ENCODE data around the gene ACOT11. TPM values are rescaled to one million over a fixed set of nuclear protein-coding genes. Genes with fewer than 3 reads are reported as not detected.
"Not testable (repeated sequence)": the region's sequence is repeated elsewhere in the genome, so short reads cannot be mapped to it uniquely, and the experiment has no call there.

Gene ACOT11
- total RNA-seq, 1 experiment from 2014 or later = 5.0 TPM

GRCh38 chr1:54518489-54518888 is 29.5 kb upstream of the ACOT11 start:
- no peaks in the 10 kb centered on the region for H3K27me3 ChIP-seq (ENCODE audit: control insufficient read depth, insufficient read depth, low read length)
- H3K4me3 ChIP-seq (ENCODE audit: insufficient read depth, low read depth, low read length) = no peak overlapping the region
- no peak for DNase-seq
- H3K36me3 ChIP-seq (replicated peaks; ENCODE audit: control insufficient read depth, insufficient read depth, low read length) = no peaks in the 10 kb centered on the region; the same call in 1 of the 2 replicates

DNA sequence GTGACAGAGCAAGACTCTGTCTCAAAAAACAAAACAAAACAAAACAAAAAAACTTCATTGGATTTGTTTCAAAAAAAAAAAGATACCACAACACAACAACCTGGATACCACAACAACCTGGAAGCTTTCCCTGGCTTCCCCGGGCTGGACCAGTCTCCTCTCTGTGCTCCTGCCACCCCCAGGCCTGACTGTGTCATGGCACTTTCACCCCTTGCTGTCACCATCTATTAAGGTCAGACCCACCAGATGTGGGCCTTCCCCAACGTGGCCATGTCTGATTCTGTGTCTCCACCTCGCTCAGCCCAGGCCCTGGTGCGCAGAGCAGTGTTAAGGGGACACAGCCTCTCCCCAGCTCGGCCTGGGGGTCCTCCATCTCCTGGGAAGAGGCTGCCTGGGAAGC is 28.3 kb upstream of the ACOT11 start:
- DNase-seq = peak; percentile 90
- Histone ChIP-seq H3K4me3 (ENCODE audit: insufficient read depth, low read depth, low read length) (no peak overlapping the region), H3K27me3 (ENCODE audit: control insufficient read depth, insufficient read depth, low read length) (no peaks in the 10 kb centered on the region), H3K36me3 (replicated peaks; ENCODE audit: control insufficient read depth, insufficient read depth, low read length) (no peaks in the 10 kb centered on the region; the same call in 1 of the 2 replicates)

DNA sequence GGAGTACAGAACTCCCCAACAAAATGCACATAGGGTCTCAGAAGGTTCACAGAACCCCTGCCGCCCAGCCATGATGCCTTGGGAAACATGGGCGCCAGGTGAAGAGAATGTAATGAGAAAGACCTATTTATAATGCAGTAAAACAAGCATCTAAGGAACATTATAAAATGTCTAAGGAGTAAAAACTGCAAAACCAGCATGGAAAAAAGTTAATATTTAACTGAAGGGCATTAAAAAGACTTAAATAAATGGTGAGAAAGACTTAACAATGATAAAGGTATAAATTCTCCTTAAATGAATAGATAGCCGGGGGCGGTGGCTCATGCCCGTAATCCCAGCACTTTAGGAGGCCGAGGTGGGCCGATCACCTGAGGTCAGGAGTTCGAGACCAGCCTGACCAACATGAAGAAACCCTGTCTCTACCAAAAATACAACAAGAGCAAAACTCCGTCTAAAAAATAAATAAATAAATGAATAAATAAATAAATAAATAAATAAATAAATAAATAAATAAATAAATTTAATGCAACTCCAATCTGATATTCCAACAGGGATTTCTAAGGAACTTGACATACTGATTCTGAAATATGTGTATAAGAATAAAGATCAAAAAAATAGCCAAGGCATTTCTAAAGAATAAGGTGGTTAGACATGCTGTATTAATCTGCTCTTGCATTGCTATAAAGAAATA is 27.3 kb upstream of the ACOT11 start:
- no peaks in the 10 kb centered on the region for H3K27me3 ChIP-seq (ENCODE audit: control insufficient read depth, insufficient read depth, low read length)
- no peak overlapping the region for H3K4me3 ChIP-seq (ENCODE audit: insufficient read depth, low read depth, low read length)
- DNase-seq = no peak
- no peaks in the 10 kb centered on the region; the same call in 1 of the 2 replicates for H3K36me3 ChIP-seq (replicated peaks; ENCODE audit: control insufficient read depth, insufficient read depth, low read length)

GRCh38 chr1:54526565-54526964 is 21.5 kb upstream of the ACOT11 start:
- not testable (repeated sequence) for H3K4me3 ChIP-seq (ENCODE audit: insufficient read depth, low read depth, low read length); H3K27me3 ChIP-seq (ENCODE audit: control insufficient read depth, insufficient read depth, low read length); H3K36me3 ChIP-seq (replicated peaks; ENCODE audit: control insufficient read depth, insufficient read depth, low read length); DNase-seq

GRCh38 chr1:54528613-54529012 is 19.4 kb upstream of the ACOT11 start:
- no peaks in the 10 kb centered on the region for H3K27me3 ChIP-seq (ENCODE audit: control insufficient read depth, insufficient read depth, low read length)
- no peaks in the 10 kb centered on the region for H3K36me3 ChIP-seq (replicated peaks; ENCODE audit: control insufficient read depth, insufficient read depth, low read length)

GRCh38 chr1:54532033-54532432 is 16.0 kb upstream of the ACOT11 start:
- no peaks in the 10 kb centered on the region for H3K27me3 ChIP-seq (ENCODE audit: control insufficient read depth, insufficient read depth, low read length)
- H3K4me3 ChIP-seq (ENCODE audit: insufficient read depth, low read depth, low read length) = no peak overlapping the region
- no peak for DNase-seq
- H3K36me3 ChIP-seq (replicated peaks; ENCODE audit: control insufficient read depth, insufficient read depth, low read length) = no peaks in the 10 kb centered on the region

More at GRCh38 chr1:54528613-54529012, 19.4 kb upstream of the ACOT11 start:
- DNase-seq = no peak
- no peak overlapping the region for H3K4me3 ChIP-seq (ENCODE audit: insufficient read depth, low read depth, low read length)

GRCh38 chr1:54536656-54537055 is 11.4 kb upstream of the ACOT11 start:
- H3K36me3 ChIP-seq (replicated peaks; ENCODE audit: control insufficient read depth, insufficient read depth, low read length); H3K4me3 ChIP-seq (ENCODE audit: insufficient read depth, low read depth, low read length); DNase-seq; H3K27me3 ChIP-seq (ENCODE audit: control insufficient read depth, insufficient read depth, low read length): not testable (repeated sequence)

- Histone ChIP-seq H3K4me3 (ENCODE audit: insufficient read depth, low read depth, low read length) (no peak overlapping the region), H3K36me3 (replicated peaks; ENCODE audit: control insufficient read depth, insufficient read depth, low read length) (no peaks in the 10 kb centered on the region), H3K27me3 (ENCODE audit: control insufficient read depth, insufficient read depth, low read length) (no peaks in the 10 kb centered on the region)
- DNase-seq = no peak
Measured at GRCh38 chr1:54537611-54538010, 10.4 kb upstream of the ACOT11 start.

GRCh38 chr1:54538538-54538937 is 9.5 kb upstream of the ACOT11 start:
- Histone ChIP-seq H3K4me3 (ENCODE audit: insufficient read depth, low read depth, low read length) (no peak overlapping the region), H3K36me3 (replicated peaks; ENCODE audit: control insufficient read depth, insufficient read depth, low read length) (no peaks in the 10 kb centered on the region), H3K27me3 (ENCODE audit: control insufficient read depth, insufficient read depth, low read length) (no peaks in the 10 kb centered on the region)
- DNase-seq = no peak

DNA sequence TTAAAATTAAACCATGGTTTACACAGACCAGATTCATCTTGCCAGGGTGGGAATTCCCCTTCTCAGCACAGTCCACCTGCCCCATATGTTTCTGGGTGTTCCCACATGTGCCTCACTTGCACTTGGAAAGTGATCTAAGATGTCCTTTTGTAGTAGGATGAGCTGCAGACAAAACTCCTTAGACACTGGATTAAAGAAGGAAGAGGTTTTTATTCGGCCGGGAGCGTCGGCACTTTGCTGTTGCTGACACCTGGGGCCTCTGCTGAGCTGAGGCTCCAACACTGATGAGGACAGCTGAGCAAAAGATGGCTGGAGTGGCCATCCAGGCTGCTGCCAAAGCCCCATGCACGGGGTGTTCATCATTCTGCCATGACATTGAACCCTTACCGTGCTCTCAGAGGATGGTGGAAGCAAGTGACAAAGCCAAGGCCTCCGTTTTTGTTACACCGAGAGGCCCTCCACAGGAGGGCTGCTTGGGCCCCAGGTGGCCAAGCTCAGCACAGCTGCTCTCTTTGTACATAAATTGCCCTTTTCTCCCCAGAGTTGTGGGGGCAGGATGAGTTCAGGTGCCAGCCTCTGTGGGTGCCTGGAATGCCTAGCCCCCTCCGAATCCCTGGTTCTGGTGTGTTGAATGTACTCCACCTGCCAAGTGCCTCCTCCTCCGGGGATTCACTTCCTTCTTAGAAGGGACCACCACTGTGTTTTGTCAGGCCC is 7.3 kb upstream of the ACOT11 start:
- H3K27me3 ChIP-seq (ENCODE audit: control insufficient read depth, insufficient read depth, low read length) = no peaks in the 10 kb centered on the region
- DNase-seq = peak; percentile 36
- no peaks in the 10 kb centered on the region for H3K36me3 ChIP-seq (replicated peaks; ENCODE audit: control insufficient read depth, insufficient read depth, low read length)

DNA sequence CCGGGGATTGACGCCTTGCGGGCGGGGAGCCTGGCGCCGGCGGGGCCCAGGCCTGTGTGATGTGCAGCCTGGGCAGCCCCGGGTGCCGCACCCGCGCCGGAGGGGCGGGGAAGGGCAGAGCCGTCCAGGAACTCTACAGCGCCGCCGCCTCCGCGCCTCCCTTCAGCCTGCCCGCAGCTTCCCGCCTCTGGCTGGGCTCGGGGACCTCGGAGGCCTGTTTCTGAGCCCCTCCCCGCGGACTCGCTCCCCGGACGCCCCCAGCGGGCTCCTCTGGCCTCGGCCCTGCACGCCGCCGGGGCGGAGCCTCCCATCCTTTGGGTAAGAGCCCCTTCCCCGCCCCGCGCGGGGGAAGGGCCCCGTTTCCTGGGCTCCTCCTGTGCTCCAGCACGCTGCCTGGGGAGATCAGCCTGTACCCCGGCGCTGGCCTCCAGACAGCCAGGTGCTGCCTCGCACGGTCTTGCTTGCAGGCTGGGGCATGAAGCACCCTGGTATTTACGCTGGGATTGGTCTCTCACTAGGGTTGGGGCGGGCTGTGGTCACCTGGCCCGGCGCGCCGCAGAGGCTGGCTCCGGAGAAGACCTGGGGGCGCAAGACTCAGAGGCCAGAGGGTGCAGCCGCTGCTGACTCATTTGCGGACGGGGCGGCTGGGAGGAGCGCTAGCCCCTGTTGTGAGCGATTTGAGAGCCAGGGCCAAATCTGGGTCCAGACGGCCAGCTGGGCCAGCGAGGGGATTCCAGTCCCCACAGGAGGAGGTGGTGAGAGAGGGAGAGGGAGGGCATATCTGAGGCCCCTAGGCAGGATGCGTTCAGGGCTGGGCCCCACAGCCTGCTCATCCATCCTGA is 5.7 kb upstream of the ACOT11 start:
- peak overlapping the region; percentile 58 for H3K4me3 ChIP-seq (ENCODE audit: insufficient read depth, low read depth, low read length)
- no peaks in the 10 kb centered on the region for H3K36me3 ChIP-seq (replicated peaks; ENCODE audit: control insufficient read depth, insufficient read depth, low read length)
- DNase-seq = peak; percentile 92
- no peaks in the 10 kb centered on the region for H3K27me3 ChIP-seq (ENCODE audit: control insufficient read depth, insufficient read depth, low read length)

More for the DNA sequence above, 7.3 kb upstream of the ACOT11 start:
- H3K4me3 ChIP-seq (ENCODE audit: insufficient read depth, low read depth, low read length) = no peak overlapping the region

DNA sequence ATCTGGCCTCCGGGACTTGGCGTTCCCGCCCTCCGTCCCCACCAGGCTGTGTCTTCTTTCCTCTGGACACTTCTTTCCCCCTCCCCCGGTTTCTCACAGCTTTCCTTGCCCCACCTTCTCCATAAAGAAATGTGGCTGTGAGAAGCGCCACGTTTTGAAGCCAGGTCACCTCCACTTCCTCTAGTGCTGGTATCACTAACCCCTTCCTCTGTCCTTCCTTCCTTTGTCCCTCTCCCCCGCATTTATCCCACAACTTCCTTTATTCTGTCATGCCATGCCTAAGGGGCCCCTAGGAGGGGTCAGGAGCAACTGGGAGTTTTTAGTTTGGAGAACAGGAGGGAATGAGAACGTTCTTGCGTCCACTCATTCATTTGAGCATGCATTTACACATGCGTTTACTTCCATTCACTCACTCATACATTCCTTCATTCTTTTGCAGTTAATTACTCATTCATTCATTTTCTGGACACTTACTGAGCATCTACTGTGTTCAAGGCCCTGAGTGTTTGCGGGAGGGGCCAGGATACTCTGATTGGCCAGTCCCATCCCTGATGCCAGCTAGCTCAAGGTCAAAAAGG is 5.0 kb upstream of the ACOT11 start:
- Histone ChIP-seq H3K36me3 (replicated peaks; ENCODE audit: control insufficient read depth, insufficient read depth, low read length) (no peaks in the 10 kb centered on the region), H3K4me3 (ENCODE audit: insufficient read depth, low read depth, low read length) (peak overlapping the region; percentile 58)

GRCh38 chr1:54543729-54544496 is 4.1 kb upstream of the ACOT11 start:
- Histone ChIP-seq H3K36me3 (replicated peaks; ENCODE audit: control insufficient read depth, insufficient read depth, low read length) (no peaks in the 10 kb centered on the region), H3K27me3 (ENCODE audit: control insufficient read depth, insufficient read depth, low read length) (no peaks in the 10 kb centered on the region), H3K4me3 (ENCODE audit: insufficient read depth, low read depth, low read length) (no peak overlapping the region)
- DNase-seq = peak; percentile 28

More for the DNA sequence above, 5.0 kb upstream of the ACOT11 start:
- no peaks in the 10 kb centered on the region for H3K27me3 ChIP-seq (ENCODE audit: control insufficient read depth, insufficient read depth, low read length)
- peak; percentile 65 for DNase-seq
